NCI-H1436 (cell line): ENCODE measurements around the gene AK2.
"Not testable (repeated sequence)": the region's sequence is repeated elsewhere in the genome, so short reads cannot be mapped to it uniquely, and the experiment has no call there.

Experiments used
- DNase-seq: peaks from one replicate; lab custom pipeline; 2025; lab: John Stamatoyannopoulos, UW

AK2 gene

GRCh38 chr1:33036526-33037503 is at the start of gene AK2:
TSS of gene AK2 (minus strand) at chr1:33036883. CDS start at chr1:33036828, 55 bp downstream.
- DNase-seq = peak; percentile 95

DNA sequence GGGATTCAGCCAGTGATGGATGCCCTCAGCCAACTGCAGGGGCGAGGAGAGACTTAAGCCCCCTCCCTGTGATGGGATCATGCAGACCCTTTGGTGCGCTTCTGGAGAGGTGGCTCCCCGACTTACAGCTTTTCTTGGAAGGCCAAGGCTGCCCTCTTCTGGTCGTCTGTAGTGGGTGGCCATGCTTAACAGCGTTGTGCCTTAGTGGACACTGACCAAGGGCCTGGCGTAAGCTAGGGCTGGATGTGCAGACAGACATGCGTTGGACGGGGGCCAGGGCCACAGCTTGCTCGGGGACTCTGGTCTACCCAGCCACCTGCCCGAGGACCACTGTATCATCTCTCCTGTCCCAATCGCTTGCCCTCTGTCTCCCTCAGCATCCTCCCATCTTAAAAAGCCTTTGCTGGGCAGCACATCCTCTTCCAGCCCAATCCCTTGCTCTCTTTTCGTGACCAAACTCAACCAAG is 49.7 kb upstream of the AK2 start:
- DNase-seq = peak; percentile 62

GRCh38 chr1:33085332-33085731 is 48.6 kb upstream of the AK2 start:
- no peak for DNase-seq

DNA sequence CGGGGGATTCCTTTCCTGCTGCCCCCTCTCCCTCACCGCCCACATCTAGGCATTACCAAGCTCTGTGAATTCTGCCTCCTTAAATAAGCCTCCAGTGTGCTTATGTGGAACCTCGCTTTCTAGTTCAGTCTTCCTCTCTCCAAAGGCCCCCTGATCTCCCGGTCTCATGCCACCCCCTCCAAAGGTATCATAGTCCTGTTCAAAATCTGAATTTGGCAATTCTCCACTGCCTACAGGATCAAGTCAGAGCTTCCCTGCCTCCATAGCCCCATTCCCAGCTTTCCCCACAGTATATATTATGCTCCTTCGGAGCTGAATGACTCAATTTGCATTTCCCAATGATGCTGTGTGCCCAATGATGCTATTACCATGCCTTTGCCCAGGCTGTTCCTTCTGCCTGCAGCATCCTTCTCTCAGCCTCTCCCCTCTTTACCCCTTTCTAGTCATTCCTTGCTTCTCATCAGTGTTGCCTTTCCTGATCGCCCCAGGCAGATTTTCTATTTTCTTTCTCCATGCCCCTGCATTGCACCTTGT is 46.0 kb upstream of the AK2 start:
- DNase-seq = no peak

- no peak for DNase-seq
Observed at GRCh38 chr1:33081554-33082305, 45.0 kb upstream of the AK2 start.

GRCh38 chr1:33080885-33081553 is 44.3 kb upstream of the AK2 start, which contains the start of gene AZIN2:
TSS of gene AZIN2 (plus strand) at chr1:33081153. CDS start at chr1:33082250, 1,097 bp downstream.
- peak; percentile 92 for DNase-seq

GRCh38 chr1:33080373-33080772 is 43.7 kb upstream of the AK2 start:
- no peak for DNase-seq

- DNase-seq = no peak
Observed at GRCh38 chr1:33078030-33078591, 41.4 kb upstream of the AK2 start.

- DNase-seq = no peak
Observed at GRCh38 chr1:33074193-33074945, 37.7 kb upstream of the AK2 start.

DNA sequence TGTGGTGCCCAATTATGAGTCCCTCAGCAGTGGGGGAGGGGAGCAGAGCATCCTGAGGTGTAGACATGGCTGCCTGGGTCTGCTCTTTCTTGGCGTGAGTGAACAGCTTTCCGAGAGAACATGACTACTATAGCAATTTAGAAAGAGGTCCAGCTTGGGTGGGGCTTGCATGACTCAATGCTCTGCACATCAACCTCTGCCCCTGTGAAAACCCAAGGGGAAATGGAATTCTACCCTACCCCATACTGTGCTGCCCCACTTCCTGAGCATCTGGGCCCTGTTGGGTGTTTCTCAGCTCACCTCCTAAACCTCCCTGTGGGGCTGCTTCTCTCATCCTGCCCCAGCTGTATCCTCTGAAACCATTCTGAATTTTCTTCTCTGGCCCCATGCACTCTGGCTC is 36.0 kb upstream of the AK2 start:
- no peak for DNase-seq

DNA sequence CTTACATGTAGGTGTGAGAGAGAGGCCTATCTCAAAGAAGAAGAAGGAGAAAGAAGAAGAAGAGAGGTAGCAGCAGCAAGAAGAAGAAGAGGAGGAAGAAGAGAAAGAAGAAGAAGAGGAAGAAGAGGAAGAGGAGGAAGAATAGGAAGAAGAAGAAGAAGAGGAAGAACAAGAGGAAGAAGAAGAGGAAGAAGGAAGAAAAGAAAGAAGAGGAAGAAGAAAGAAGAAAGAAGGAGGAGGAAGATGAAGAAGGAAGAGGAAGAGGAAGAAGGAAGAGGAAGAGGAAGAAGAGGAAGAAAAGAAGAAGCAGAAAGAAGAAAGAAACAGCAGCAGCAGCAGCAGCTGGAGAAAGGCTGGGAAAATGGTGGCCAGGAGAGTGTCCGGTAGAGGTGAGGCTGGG is 33.9 kb upstream of the AK2 start:
- no peak for DNase-seq

- DNase-seq = not testable (repeated sequence)
Observed at GRCh38 chr1:33068108-33068507, 31.4 kb upstream of the AK2 start.

DNA sequence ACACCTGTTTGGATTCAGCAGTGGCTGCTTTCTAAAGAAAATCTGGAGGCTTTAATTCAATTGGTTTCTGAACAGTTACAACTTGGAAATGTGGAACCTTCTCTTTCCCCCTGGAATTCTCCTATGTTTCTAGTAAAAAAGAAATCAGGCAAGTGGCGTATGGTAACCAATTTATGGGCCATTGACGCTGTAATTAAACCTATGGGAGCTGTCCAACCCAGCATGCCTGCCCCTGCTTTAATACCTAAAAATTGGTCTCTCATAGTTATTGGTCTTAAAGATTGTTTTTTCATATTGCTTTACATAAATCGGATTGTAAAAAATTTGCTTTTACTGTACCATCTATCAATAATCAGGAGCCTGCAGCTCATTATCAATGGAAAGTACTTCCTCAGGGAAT is 29.8 kb upstream of the AK2 start:
- not testable (repeated sequence) for DNase-seq

- DNase-seq = no peak
Observed at GRCh38 chr1:33065301-33065700, 28.6 kb upstream of the AK2 start.

DNA sequence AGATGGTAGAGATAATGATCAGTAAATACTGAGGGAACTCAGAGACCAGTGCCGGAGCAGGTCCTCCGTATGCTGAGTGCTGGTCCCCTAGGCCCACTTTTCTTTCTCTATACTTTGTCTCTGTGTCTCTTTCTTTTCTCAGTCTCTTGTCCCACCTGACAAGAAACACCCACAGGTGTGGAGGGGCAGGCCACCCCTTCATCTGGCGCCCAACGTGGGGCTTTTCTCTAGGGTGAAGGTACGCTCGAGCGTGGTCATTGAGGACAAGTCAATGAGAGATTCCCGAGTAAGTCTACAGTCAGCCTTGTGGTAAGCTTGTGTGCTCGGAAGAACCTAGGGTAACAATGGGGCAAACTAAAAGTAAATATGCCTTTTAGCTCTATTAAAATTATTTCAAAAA is 27.6 kb upstream of the AK2 start:
- DNase-seq = not testable (repeated sequence)

GRCh38 chr1:33061834-33062233 is 25.2 kb upstream of the AK2 start:
- DNase-seq = no peak

DNA sequence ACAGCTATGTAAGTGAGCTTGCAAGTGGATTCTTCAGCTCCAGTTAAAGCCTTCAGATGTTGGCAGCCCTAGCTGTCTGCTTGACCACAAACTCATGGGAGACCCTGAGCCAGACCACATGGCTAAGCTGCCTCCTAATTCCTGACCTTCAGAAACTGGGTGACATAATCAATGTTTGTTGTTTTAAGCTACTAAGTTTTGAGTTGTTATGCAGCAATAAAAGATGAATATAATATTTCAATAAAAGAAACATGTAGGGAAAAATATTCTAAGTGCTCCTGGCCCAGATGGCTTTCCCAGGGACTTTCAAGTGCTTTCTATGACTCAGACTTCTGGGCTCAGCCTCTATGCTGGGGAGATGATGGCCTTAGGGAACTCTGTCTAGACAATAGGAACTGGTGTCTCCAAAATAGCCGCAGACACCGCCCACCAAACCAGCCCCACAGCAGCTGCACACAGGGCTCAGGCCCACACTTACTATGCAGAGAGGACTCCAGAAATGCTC is 23.9 kb upstream of the AK2 start:
- no peak for DNase-seq

DNA sequence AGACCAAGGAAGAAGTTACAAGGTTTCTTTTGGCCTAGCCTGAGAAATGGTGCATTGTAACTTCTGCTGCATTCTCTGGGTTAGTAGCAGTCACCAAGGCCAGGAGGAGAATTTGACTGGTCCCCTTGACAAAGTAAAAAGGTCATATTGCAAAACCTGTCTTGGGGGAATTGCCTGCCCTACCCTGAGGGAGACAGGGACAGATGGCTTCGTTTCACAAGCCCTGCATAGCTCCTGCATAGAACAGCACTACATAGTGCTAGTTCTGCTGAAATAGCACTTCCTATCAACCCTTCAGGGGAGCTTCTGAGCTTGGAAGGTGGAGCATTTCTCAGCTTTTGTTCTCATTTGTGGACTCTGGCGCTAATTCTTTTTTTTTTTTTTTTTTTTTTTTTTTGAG is 20.4 kb upstream of the AK2 start:
- no peak for DNase-seq

GRCh38 chr1:33056426-33056825 is 19.7 kb upstream of the AK2 start:
- no peak for DNase-seq

DNA sequence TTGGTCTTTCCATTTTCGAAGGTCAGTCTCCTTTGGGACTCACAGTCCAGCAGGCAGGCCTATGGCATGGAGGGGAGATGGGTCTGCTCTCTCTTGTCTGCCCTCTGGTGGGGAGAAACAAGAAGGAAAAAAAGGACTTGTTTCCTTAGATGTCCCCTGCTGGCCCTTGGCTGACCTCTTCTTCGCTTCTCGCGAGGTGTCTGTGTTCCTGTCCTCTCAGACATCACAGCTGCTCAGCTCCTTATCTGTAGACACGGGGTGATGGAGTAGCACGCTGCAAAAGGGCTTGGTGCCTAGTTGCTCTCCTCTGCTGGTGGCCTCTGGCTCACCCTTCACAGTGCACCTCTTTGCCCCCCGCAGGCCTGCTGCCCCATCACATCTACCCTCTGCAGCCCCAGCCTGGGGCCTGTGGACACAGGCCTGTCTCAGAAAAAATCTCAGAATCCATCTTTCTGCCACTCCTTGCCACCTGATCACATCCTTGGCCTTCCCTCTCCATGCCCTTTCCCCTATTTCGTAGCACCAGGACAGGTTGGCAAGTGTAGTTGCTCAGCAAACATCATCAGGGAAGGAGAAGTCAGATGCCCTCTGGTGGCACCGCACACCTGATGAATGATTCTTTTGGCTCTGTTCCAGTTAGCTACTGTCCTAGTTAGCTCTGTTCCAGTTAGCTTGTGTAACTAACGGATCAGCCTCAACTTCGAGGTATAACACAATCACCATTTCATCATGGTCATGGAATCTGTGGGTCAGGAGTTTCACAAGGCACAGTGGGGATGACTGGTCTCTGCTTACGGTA is 18.7 kb upstream of the AK2 start:
- peak; percentile 29 for DNase-seq
